Measurements from ENCODE around the gene FCRL5.

DNA sequence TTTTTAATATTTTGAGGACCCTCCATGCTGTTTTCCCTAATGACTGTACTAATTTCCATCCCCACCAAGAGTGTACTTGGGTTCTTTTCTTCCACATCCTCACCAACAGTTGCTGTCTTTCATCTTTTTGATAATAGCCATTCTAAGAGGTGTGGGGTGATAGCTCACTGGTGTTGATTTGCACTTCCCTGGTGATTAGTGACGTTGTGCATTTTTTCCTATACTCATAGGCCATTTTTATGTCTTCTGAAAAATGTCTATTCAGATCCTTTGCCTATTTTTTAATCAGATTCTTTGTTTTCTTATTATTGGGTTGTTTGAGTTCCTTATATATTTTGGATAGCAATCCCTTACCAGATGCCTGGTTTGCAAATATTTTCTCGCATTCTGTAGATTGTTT, 64.2 kb downstream of the FCRL5 start:
- TF ChIP-seq CTCF (IDR thresholded peaks at IDR 0.05; ENCODE audit: low read depth, low read length) = no peak
- TF ChIP-seq MYC (IDR thresholded peaks at IDR 0.05; ENCODE audit: low read depth, low read length) = no peak
- TF ChIP-seq MAX (IDR thresholded peaks at IDR 0.05; ENCODE audit: low read depth, low read length) = no peak
- no peak for TF ChIP-seq POLR2A (IDR thresholded peaks at IDR 0.05; ENCODE audit: extremely low read depth, insufficient read length)
